Right renal cortex interstitium (tissue), 3 donors: Measurements from ENCODE around the gene AGAP1. TPM values are rescaled to one million over a fixed set of nuclear protein-coding genes. Genes with fewer than 3 reads are reported as not detected.

Experiments
- DNase-seq, 3 donors: peaks; one replicate each; pipeline ENCODE4 v3.0.0-alpha.2; 2013; ENCODE audit warnings: low read depth in 3 of 3, low spot score in 2 of 3
- polyA plus RNA-seq, 3 donors: library from polyadenylated mRNA; unstranded; fragments of 120-200 nt; gene quantifications; one replicate each; pipeline ENCODE4 v1.2.1, GENCODE V29; 2013; ENCODE audit not compliant: insufficient read length in 3 of 3

The AGAP1 gene
- polyA plus RNA-seq, 3 donors: 18.0 to 22.6 (median 21.2) TPM

GRCh38 chr2:235963853-235964577 is 470.2 kb downstream of the AGAP1 start:
- no peak for DNase-seq

GRCh38 chr2:235964787-235965390 is 471.0 kb downstream of the AGAP1 start:
- DNase-seq: no peak

GRCh38 chr2:235966396-235966795 is 472.6 kb downstream of the AGAP1 start:
- no peak for DNase-seq

GRCh38 chr2:235966932-235967757 is 473.3 kb downstream of the AGAP1 start:
- no peak for DNase-seq

GRCh38 chr2:235968155-235968554 is 474.3 kb downstream of the AGAP1 start:
- DNase-seq: no peak

- DNase-seq: no peak
Observed at GRCh38 chr2:235968616-235969324, 474.9 kb downstream of the AGAP1 start.

GRCh38 chr2:235970204-235971040 is 476.6 kb downstream of the AGAP1 start:
- DNase-seq: no peak

GRCh38 chr2:235976516-235976915 is 482.7 kb downstream of the AGAP1 start:
- no peak for DNase-seq

GRCh38 chr2:235976956-235977355 is 483.1 kb downstream of the AGAP1 start:
- DNase-seq: no peak

- no peak for DNase-seq
Observed at GRCh38 chr2:235977445-235977844, 483.6 kb downstream of the AGAP1 start.

- DNase-seq: no peak
Observed at GRCh38 chr2:235978022-235978421, 484.2 kb downstream of the AGAP1 start.

GRCh38 chr2:235979037-235979436 is 485.2 kb downstream of the AGAP1 start:
- no peak for DNase-seq

- DNase-seq: no peak
Observed at GRCh38 chr2:235979753-235980435, 486.1 kb downstream of the AGAP1 start.

- DNase-seq: no peak
Observed at GRCh38 chr2:235981631-235982030, 487.8 kb downstream of the AGAP1 start.

GRCh38 chr2:235983016-235983415 is 489.2 kb downstream of the AGAP1 start:
- no peak for DNase-seq

GRCh38 chr2:235984552-235984951 is 490.7 kb downstream of the AGAP1 start:
- no peak for DNase-seq

- DNase-seq: no peak
Observed at GRCh38 chr2:235986361-235986760, 492.5 kb downstream of the AGAP1 start.

- no peak for DNase-seq
Observed at GRCh38 chr2:235988271-235989015, 494.6 kb downstream of the AGAP1 start.

- no peak for DNase-seq
Observed at GRCh38 chr2:235989591-235989990, 495.7 kb downstream of the AGAP1 start.
